ENCODE measurements around the gene NRF1.

NRF1 gene

DNA sequence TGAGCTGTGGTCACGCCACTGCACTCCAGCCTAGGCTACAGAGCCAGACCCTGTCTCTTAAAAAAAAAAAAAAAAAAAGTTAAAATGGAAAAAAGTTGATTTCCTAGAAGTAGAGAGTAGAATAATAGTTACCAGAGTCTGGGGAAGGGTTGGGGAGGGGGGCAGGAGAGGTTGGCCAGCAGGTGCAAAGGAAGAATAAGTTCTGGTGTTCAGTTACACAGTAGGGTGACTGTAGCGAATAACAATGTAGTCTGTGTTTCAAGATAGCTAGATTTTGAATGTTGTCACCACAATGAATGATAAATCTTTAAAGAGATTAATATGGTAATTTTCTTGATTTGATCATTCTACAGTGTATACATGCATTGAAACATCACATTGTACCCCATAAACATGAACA lies 142.9 kb downstream of the NRF1 start:
- no peak overlapping the region for H3K4me3 ChIP-seq (ENCODE audit: low read depth, low read length)
- TF ChIP-seq MYC (IDR thresholded peaks at IDR 0.05; ENCODE audit: low read depth, low read length) (no peak), MAX (IDR thresholded peaks at IDR 0.05; ENCODE audit: low read depth, low read length) (no peak), POLR2A (IDR thresholded peaks at IDR 0.05; ENCODE audit: extremely low read depth, insufficient read length) (no peak)
- TF ChIP-seq, protein P1, sequence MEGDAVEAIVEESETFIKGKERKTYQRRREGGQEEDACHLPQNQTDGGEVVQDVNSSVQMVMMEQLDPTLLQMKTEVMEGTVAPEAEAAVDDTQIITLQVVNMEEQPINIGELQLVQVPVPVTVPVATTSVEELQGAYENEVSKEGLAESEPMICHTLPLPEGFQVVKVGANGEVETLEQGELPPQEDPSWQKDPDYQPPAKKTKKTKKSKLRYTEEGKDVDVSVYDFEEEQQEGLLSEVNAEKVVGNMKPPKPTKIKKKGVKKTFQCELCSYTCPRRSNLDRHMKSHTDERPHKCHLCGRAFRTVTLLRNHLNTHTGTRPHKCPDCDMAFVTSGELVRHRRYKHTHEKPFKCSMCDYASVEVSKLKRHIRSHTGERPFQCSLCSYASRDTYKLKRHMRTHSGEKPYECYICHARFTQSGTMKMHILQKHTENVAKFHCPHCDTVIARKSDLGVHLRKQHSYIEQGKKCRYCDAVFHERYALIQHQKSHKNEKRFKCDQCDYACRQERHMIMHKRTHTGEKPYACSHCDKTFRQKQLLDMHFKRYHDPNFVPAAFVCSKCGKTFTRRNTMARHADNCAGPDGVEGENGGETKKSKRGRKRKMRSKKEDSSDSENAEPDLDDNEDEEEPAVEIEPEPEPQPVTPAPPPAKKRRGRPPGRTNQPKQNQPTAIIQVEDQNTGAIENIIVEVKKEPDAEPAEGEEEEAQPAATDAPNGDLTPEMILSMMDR (IDR thresholded peaks at IDR 0.05; ENCODE audit: low read depth, low read length): no peak
- no peak for DNase-seq (ENCODE audit: low read depth)

DNA sequence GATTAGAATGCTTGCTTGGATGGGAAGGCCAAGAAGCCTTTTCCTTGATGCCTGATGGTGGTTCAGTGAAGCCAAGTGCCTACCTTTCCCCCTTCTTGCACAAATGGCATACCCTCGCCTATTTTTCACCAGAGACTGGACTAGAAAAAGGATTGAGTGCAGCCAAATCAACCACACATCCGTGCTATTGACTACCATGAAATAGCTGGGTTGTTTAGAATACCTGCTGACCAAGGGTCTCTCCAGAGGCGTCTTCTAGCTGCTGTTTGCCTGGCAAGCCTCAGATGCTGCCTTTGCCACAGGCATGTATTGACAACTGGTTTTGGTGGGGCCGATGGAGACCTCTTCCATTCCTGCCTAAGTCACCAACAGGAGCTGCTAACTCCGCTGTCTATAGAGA lies 146.5 kb downstream of the NRF1 start:
- DNase-seq (ENCODE audit: low read depth): no peak
- TF ChIP-seq, protein P1 (IDR thresholded peaks at IDR 0.05; ENCODE audit: low read depth, low read length): no peak

DNA sequence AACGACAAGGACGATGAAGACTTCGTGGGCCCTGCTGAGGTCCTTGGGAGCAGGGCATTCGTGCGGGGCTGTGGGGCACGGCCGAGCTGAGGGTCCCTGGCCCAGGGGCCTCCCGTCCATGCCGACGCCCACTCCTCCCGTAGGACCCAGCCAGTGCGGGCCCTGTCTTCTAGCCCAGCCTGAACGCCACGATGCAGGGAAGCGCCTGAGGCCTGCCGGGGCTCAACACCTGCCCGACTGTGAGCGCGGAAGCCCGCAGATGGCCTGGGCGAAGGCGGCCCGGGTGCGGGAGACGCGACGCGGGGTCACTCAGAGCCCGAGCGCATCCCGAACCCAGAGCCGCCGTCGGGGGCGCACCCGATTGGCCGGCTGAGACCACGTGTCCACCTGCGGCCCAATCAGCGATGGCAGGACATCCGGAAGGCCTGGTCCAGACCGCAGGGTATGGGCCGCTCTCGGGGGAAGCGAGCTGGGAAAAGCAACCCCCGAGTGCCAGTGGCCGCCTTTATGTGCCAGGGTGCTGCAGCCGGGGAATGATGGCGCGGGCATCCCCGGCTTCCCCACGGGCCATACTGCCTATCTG lies 151.0 kb downstream of the NRF1 start:
- no peak for DNase-seq (ENCODE audit: low read depth)
- no peak overlapping the region for H3K4me3 ChIP-seq (ENCODE audit: low read depth, low read length)
- no peak for TF ChIP-seq MYC (IDR thresholded peaks at IDR 0.05; ENCODE audit: low read depth, low read length)
- TF ChIP-seq, protein P1 (IDR thresholded peaks at IDR 0.05; ENCODE audit: low read depth, low read length): no peak
- no peak for TF ChIP-seq POLR2A (IDR thresholded peaks at IDR 0.05; ENCODE audit: extremely low read depth, insufficient read length)
- TF ChIP-seq MAX (IDR thresholded peaks at IDR 0.05; ENCODE audit: low read depth, low read length): no peak

More for the DNA sequence above, 146.5 kb downstream of the NRF1 start:
- no peak overlapping the region for H3K4me3 ChIP-seq (ENCODE audit: low read depth, low read length)

DNA sequence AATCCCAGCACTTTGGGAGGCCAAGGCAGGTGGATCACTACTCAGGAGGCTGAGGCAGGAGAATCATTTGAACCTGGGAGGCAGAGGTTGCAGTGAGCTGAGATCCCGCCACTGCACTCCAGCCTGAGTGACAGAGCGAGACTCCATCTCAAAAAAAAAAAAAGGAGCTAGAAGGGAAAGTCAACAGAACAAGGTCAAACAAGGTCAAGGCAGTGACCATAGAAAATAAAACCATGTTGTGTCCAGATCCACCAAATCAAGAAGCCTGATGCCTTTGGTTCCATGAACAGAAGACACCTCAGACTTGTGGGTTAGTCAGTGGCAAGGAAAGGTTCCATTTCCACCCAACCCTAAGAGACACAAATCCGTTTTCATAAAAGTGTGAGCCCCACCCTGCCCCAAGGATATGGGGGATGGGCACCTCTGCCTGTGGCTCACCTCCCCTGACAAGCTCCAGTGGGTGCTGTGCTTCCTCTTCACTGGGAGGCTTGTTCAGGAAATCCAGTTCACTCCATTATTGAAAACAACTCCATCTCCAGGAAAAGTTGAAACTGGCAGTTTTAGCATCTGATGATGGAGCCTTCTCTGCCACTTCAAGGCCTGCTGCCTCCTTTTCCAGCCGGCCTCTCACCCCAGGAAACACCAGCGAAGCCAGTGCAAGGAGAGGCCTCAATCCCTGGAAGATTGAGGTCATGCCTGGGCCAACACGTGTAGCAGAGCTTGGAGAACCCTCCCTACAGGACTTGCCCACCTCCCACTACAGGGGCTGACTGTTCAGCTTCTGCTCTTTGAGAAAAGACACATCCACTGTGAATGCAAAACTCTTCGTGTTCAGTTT lies 152.9 kb downstream of the NRF1 start:
- H3K4me3 ChIP-seq (ENCODE audit: low read depth, low read length): no peak overlapping the region
- TF ChIP-seq, protein P1 (IDR thresholded peaks at IDR 0.05; ENCODE audit: low read depth, low read length): no peak
- TF ChIP-seq POLR2A (IDR thresholded peaks at IDR 0.05; ENCODE audit: extremely low read depth, insufficient read length): no peak
- no peak for TF ChIP-seq MAX (IDR thresholded peaks at IDR 0.05; ENCODE audit: low read depth, low read length)
- TF ChIP-seq MYC (IDR thresholded peaks at IDR 0.05; ENCODE audit: low read depth, low read length): no peak
- no peak for DNase-seq (ENCODE audit: low read depth)

GRCh38 chr7:129765352-129765751 lies 153.8 kb downstream of the NRF1 start:
- TF ChIP-seq MYC (IDR thresholded peaks at IDR 0.05; ENCODE audit: low read depth, low read length) (no peak), POLR2A (IDR thresholded peaks at IDR 0.05; ENCODE audit: extremely low read depth, insufficient read length) (no peak), MAX (IDR thresholded peaks at IDR 0.05; ENCODE audit: low read depth, low read length) (no peak)
- TF ChIP-seq, protein P1 (IDR thresholded peaks at IDR 0.05; ENCODE audit: low read depth, low read length): no peak
- no peak overlapping the region for H3K4me3 ChIP-seq (ENCODE audit: low read depth, low read length)
- DNase-seq (ENCODE audit: low read depth): no peak
